ENCODE results near the gene KPNA6.

GRCh38 chr1:32122151-32122550, 14.3 kb downstream of the KPNA6 start:
- TF ChIP-seq CTCF (conservative IDR thresholded peaks at IDR 0.05; ENCODE audit: low read length) (no peak), EZH2phosphoT487 (IDR thresholded peaks at IDR 0.05; ENCODE audit: borderline replicate concordance, low read depth, low read length) (no peak)
